Activated CD4-positive, alpha-beta T cell treated with anti-CD3 and anti-CD28 coated beads for 1 hour (primary cell): ENCODE data around the gene KRT15.
A peak's percentile ranks its signal among the peaks of the same experiment; 100 is the strongest.

Source experiments
- DNase-seq: peaks from one replicate; pipeline ENCODE4 v3.0.0-alpha.2; 2020

Gene KRT15

GRCh38 chr17:41518789-41519449, at the start of gene KRT15:
KRT15 (minus strand) TSS chr17:41518890; CDS start chr17:41518827, 63 bp downstream.
- DNase-seq, result no peak

GRCh38 chr17:41567317-41567716, 48.6 kb upstream of the KRT15 start:
- DNase-seq, result no peak

- no peak for DNase-seq
These were observed 46.6 kb upstream of the KRT15 start for GRCh38 chr17:41565338-41565737.

- no peak for DNase-seq
These were observed 45.0 kb upstream of the KRT15 start for GRCh38 chr17:41563607-41564170.

GRCh38 chr17:41561554-41561953, 42.9 kb upstream of the KRT15 start:
- DNase-seq, result no peak

- DNase-seq, result no peak
These were observed 40.9 kb upstream of the KRT15 start for GRCh38 chr17:41559548-41559947.

GRCh38 chr17:41556931-41557330, 38.2 kb upstream of the KRT15 start:
- no peak for DNase-seq

GRCh38 chr17:41556306-41556705, 37.6 kb upstream of the KRT15 start:
- DNase-seq, result no peak

- no peak for DNase-seq
These were observed 36.6 kb upstream of the KRT15 start for GRCh38 chr17:41555105-41555887.

- no peak for DNase-seq
These were observed 35.4 kb upstream of the KRT15 start for GRCh38 chr17:41553987-41554680.

- no peak for DNase-seq
These were observed 34.5 kb upstream of the KRT15 start for GRCh38 chr17:41553176-41553575.

GRCh38 chr17:41552455-41552854, 33.8 kb upstream of the KRT15 start:
- DNase-seq, result no peak

- DNase-seq, result no peak
These were observed 32.7 kb upstream of the KRT15 start for GRCh38 chr17:41551365-41551764.

GRCh38 chr17:41549596-41550039, 30.9 kb upstream of the KRT15 start:
- DNase-seq, result no peak

- DNase-seq, result peak; percentile 73
These were observed 30.3 kb upstream of the KRT15 start for GRCh38 chr17:41548844-41549595.

GRCh38 chr17:41547921-41548843, 29.5 kb upstream of the KRT15 start:
- DNase-seq, result peak; percentile 13

- DNase-seq, result no peak
These were observed 28.7 kb upstream of the KRT15 start for GRCh38 chr17:41547378-41547841.

- no peak for DNase-seq
These were observed 28.1 kb upstream of the KRT15 start for GRCh38 chr17:41546819-41547218.

- no peak for DNase-seq
These were observed 27.2 kb upstream of the KRT15 start for GRCh38 chr17:41545829-41546410.

- DNase-seq, result no peak
These were observed 26.2 kb upstream of the KRT15 start for GRCh38 chr17:41544935-41545334.

GRCh38 chr17:41544491-41544892, 25.8 kb upstream of the KRT15 start:
- DNase-seq, result no peak
